ENCODE results near the gene CATSPERB. TPM values are rescaled to one million over a fixed set of nuclear protein-coding genes. Genes with fewer than 3 reads are reported as not detected.
A peak's percentile ranks its signal among the peaks of the same experiment; 100 is the strongest.

CATSPERB gene
- polyA plus RNA-seq, 1 donor (not counting 4 experiments of a cell fraction or from before 2014, with no cell fraction given) = 1.1 TPM

DNA sequence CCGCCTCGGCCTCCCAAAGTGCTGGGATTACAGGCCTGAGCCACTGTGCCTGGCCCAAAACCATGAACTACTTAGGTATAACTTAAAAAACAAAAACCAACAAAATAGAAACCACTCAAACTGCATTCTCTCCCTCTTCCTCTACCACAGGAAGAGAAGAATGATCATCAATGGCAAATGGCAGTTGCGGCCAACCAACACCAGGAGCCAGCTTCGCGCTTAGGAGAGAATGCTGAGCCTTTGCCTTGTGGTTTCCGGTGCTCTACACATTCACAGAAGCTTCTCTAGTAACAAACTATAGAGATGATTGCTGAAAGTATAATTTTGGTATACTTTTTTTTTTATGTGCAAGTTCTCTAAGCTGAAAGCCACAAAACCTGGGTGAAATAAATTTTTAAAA is 17.1 kb downstream of the CATSPERB start:
- Histone ChIP-seq H3K9me3 (ENCODE audit: control insufficient read depth, low read depth, low read length) (no peaks in the 10 kb centered on the region), H3K27ac (ENCODE audit: control insufficient read depth, insufficient read depth, low read length) (no peak overlapping the region), H3K79me2 (ENCODE audit: control insufficient read depth, insufficient read depth, low read length) (no peaks in the 10 kb centered on the region), H3K4me1 (ENCODE audit: control insufficient read depth, extremely low read depth, insufficient read depth, low read length) (no peaks in the 10 kb centered on the region), H3K4me2 (ENCODE audit: control insufficient read depth, extremely low read depth, insufficient read depth, low read depth, low read length) (no peak overlapping the region), H3K4me3 (ENCODE audit: control insufficient read depth in 2 of 3, extremely low read depth in 1 of 3, insufficient read depth in 2 of 3, low read depth in 1 of 3, low read length in 3 of 3) (no peak overlapping the region), H3K9ac (ENCODE audit: control insufficient read depth, extremely low read depth, insufficient read depth, low read length) (no peak overlapping the region), H3K27me3 (ENCODE audit: control insufficient read depth, extremely low read depth, insufficient read depth, low read length) (no peaks in the 10 kb centered on the region), H3K9me1 (ENCODE audit: control insufficient read depth, extremely low read depth, insufficient read depth, low read length) (no peaks in the 10 kb centered on the region), H2AFZ (ENCODE audit: control insufficient read depth, low read length) (no peak overlapping the region), H3K36me3 (ENCODE audit: control insufficient read depth in 2 of 2, extremely low read depth in 1 of 2, insufficient read depth in 2 of 2, low read length in 2 of 2) (no peaks in the 10 kb centered on the region), H4K20me1 (ENCODE audit: control insufficient read depth, extremely low read depth, insufficient read depth, low read length) (no peaks in the 10 kb centered on the region)
- no peak for DNase-seq (ENCODE audit: low read depth, low spot score)
- dilution Hi-C loops (cut with MboI; ENCODE audit: extremely low pct_ligation_motif_present, low sequenced_read_pairs) = no loop called here
- no peak for FAIRE-seq
- no peak for TF ChIP-seq EZH2 (IDR thresholded peaks at IDR 0.05; ENCODE audit: low read length)
- TF ChIP-seq, protein P1, sequence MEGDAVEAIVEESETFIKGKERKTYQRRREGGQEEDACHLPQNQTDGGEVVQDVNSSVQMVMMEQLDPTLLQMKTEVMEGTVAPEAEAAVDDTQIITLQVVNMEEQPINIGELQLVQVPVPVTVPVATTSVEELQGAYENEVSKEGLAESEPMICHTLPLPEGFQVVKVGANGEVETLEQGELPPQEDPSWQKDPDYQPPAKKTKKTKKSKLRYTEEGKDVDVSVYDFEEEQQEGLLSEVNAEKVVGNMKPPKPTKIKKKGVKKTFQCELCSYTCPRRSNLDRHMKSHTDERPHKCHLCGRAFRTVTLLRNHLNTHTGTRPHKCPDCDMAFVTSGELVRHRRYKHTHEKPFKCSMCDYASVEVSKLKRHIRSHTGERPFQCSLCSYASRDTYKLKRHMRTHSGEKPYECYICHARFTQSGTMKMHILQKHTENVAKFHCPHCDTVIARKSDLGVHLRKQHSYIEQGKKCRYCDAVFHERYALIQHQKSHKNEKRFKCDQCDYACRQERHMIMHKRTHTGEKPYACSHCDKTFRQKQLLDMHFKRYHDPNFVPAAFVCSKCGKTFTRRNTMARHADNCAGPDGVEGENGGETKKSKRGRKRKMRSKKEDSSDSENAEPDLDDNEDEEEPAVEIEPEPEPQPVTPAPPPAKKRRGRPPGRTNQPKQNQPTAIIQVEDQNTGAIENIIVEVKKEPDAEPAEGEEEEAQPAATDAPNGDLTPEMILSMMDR (optimal IDR thresholded peaks at IDR 0.05 in 1 of 3, IDR thresholded peaks at IDR 0.05 in 1 of 3, conservative IDR thresholded peaks at IDR 0.05 in 1 of 3; ENCODE audit: extremely low read depth in 1 of 3, insufficient read depth in 2 of 3, low read length in 3 of 3) = peak in 1 of 3 experiments; percentile 20

DNA sequence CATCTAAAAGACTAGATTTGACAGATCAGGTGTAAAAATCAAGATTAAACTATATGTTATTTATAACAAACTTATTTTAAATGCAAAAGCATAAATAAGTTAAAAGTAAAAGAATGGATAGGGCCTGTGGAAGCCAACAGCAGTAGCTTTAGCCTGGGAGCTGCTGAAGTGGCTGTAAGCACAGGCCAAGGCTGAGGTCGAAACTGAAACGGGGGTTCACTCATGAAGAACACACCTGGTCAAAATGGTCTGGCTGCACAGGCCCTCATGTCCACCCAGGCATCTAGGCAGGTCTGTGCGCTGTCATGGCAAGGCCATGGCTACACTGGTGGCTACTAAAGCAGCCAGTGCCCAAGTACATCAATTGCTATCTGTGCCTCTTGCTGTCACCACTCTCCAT is 23.1 kb downstream of the CATSPERB start:
- no peaks in the 10 kb centered on the region for H3K27me3 ChIP-seq (ENCODE audit: control insufficient read depth, extremely low read depth, insufficient read depth, low read length)
- no peaks in the 10 kb centered on the region for H3K9me1 ChIP-seq (ENCODE audit: control insufficient read depth, extremely low read depth, insufficient read depth, low read length)

More for the DNA sequence above, 23.1 kb downstream of the CATSPERB start:
- Histone ChIP-seq H3K9ac (ENCODE audit: control insufficient read depth, extremely low read depth, insufficient read depth, low read length) (no peak overlapping the region), H4K20me1 (ENCODE audit: control insufficient read depth, extremely low read depth, insufficient read depth, low read length) (no peaks in the 10 kb centered on the region), H3K36me3 (ENCODE audit: control insufficient read depth in 2 of 2, extremely low read depth in 1 of 2, insufficient read depth in 2 of 2, low read length in 2 of 2) (no peaks in the 10 kb centered on the region), H3K4me1 (ENCODE audit: control insufficient read depth, extremely low read depth, insufficient read depth, low read length) (no peaks in the 10 kb centered on the region), H3K79me2 (ENCODE audit: control insufficient read depth, insufficient read depth, low read length) (no peaks in the 10 kb centered on the region), H3K4me2 (ENCODE audit: control insufficient read depth, extremely low read depth, insufficient read depth, low read depth, low read length) (no peak overlapping the region), H3K9me3 (ENCODE audit: control insufficient read depth, low read depth, low read length) (no peaks in the 10 kb centered on the region), H2AFZ (ENCODE audit: control insufficient read depth, low read length) (no peak overlapping the region), H3K4me3 (ENCODE audit: control insufficient read depth in 2 of 3, extremely low read depth in 1 of 3, insufficient read depth in 2 of 3, low read depth in 1 of 3, low read length in 3 of 3) (no peak overlapping the region), H3K27ac (ENCODE audit: control insufficient read depth, insufficient read depth, low read length) (no peak overlapping the region)
- DNase-seq (ENCODE audit: low read depth, low spot score) = no peak
- FAIRE-seq = no peak
- dilution Hi-C loops (cut with MboI; ENCODE audit: extremely low pct_ligation_motif_present, low sequenced_read_pairs) = no loop called here
- TF ChIP-seq EZH2 (IDR thresholded peaks at IDR 0.05; ENCODE audit: low read length) = no peak
- TF ChIP-seq, protein P1 (optimal IDR thresholded peaks at IDR 0.05 in 1 of 3, IDR thresholded peaks at IDR 0.05 in 1 of 3, conservative IDR thresholded peaks at IDR 0.05 in 1 of 3; ENCODE audit: extremely low read depth in 1 of 3, insufficient read depth in 2 of 3, low read length in 3 of 3) = no peak

All from keratinocyte (primary cell).